ENCODE results near the gene COL28A1.

DNA sequence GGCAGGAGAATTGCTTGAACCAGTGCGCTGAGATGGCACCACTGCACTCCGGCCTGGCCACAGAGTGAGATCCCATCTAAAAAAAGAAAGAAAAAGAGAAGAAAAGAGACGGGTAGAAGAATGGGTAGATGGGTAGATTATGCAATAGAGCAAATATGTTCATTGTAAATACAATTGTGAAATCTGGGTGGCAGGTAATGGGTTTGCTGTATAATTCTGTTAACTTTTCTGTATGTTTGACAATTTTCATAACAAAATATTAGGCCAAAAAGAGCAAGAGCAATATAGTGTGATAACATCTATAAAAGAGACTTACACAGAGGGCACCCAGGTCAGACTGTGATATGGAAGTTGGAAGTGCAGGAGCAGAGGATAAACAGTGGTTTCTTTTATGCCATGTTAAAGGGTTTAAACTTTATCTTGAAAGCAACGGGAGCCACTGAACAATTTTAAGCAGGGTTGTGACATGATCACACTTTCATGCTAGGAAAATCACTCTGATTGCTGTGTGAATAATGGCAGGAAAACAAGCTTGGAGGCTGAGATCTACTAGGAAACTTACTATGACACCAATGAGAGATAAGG, 6.7 kb upstream of the COL28A1 start:
- TF ChIP-seq CTCF (IDR thresholded peaks at IDR 0.05) (no peak), POLR2A (IDR thresholded peaks at IDR 0.05) (no peak)

Measured in adrenal gland (tissue), 5 donors.